ENCODE results near the gene CDK16.
A peak's percentile ranks its signal among the peaks of the same experiment; 100 is the strongest.

CDK16 gene

DNA sequence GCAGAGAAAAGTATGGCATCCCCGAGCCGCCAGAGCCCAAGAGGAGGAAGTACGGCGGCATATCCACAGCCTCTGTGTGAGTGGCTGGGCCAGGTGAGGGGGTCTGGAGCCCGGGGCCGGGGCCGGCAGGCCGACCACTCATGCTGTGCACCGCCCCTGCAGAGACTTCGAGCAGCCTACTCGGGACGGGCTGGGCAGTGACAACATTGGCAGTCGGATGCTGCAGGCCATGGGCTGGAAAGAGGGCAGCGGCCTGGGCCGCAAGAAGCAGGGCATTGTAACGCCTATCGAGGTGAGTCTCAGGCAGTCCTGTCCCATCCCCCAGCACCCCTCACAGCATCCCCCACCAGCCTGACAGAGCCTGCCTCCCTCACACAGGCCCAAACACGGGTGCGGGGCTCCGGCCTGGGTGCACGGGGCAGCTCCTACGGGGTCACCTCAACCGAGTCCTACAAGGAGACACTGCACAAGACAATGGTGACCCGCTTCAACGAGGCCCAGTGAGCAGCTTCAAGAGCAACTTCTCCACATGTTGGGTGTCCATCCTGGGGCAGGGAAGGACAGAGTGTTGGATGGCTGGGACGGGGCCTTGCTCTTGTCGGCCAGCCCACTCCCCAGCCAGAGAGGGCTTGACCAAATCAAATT, 32.3 kb upstream of the CDK16 start:
- no peak overlapping the region for H3K4me3 ChIP-seq (ENCODE audit: low read depth, low read length)
- TF ChIP-seq, protein P1, sequence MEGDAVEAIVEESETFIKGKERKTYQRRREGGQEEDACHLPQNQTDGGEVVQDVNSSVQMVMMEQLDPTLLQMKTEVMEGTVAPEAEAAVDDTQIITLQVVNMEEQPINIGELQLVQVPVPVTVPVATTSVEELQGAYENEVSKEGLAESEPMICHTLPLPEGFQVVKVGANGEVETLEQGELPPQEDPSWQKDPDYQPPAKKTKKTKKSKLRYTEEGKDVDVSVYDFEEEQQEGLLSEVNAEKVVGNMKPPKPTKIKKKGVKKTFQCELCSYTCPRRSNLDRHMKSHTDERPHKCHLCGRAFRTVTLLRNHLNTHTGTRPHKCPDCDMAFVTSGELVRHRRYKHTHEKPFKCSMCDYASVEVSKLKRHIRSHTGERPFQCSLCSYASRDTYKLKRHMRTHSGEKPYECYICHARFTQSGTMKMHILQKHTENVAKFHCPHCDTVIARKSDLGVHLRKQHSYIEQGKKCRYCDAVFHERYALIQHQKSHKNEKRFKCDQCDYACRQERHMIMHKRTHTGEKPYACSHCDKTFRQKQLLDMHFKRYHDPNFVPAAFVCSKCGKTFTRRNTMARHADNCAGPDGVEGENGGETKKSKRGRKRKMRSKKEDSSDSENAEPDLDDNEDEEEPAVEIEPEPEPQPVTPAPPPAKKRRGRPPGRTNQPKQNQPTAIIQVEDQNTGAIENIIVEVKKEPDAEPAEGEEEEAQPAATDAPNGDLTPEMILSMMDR (IDR thresholded peaks at IDR 0.05; ENCODE audit: low read depth, low read length), result no peak

DNA sequence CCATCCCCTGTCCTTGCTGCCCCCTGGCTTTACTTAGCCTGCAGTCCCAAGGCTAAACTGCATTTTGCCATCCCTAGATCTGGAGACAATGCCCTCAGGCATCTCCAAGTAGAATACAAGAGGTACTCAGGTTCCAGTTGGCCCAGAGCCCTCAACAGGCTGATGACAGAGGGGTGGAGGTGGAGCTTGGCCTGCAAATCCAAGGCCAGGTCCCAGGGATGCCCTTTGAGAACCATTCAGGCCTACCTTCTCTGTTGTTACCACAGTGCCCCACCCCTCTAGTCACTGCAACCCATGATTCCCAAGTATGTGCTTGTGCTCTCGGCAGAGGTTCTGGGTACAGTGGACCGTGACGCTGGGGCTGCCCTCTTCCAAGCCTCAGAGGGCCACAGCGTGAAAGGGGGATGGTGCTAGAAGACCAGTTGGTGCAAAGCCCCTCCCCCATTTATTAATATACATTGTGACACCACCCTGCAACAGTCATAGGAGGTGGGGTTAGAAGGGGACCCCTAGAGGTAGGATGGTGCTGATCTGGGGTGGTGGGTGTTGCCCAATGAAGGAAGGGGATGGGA, 31.3 kb upstream of the CDK16 start:
- no peak overlapping the region for H3K4me3 ChIP-seq (ENCODE audit: low read depth, low read length)
- TF ChIP-seq, protein P1 (IDR thresholded peaks at IDR 0.05; ENCODE audit: low read depth, low read length), result no peak

DNA sequence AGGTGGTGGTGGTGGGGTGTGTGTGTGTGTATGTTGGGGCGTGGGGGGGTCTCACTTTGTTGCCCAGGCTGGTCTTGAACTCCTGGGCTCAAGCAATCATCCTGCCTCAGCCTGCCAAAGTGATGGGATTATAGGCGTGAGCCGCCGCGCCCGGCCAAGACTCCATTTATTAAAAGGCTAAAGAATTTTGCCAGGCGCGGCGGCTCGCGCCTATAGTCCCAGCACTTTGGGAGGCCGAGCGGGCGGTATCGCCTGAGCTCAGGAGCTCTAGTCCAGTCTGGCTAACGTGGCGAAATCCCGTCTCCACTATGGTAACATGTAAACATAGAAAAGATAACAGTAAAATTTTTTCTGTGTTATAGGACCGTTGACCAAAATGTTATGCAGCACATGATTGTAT, 28.6 kb upstream of the CDK16 start:
- H3K4me3 ChIP-seq (ENCODE audit: low read depth, low read length), result no peak overlapping the region
- TF ChIP-seq, protein P1 (IDR thresholded peaks at IDR 0.05; ENCODE audit: low read depth, low read length), result no peak

DNA sequence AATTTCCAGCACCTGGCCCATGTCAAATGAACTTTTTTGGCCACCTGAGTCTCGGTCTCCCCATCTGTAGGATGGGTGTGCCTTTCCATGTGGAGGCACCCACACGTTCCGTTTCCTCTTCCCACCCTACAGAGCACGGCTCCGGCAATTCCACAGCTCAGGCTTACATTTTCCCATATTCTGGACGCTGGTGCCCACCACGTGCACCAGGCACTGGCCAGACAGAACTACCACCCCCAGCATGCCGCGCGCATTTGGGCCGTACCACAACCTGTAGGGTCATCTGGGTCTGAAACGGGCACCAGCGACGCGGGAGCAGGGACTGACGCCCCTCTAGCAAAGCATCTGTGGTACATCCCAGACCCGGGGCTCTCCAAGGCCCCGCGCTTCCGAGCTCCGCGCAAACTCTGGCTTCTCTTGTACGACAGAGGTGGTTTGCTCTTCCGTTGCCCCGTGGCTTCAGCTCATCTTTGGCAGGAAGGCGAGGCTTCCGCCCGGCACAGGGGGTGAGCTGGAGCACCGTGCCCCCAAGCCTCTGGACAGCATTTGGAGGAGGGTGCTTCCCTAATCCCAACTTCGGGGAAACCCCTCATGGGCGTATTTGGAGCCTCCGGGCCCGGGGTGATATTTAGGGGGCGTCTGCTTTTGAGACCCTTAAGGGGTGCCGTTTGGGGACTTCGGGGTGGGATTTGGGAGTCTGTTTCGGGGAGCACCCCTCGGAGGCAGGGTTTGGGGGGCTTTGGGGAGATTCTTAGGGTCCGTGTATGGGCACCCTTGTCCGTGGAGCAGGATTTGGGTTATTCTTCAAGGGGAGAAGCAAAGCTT, 27.8 kb upstream of the CDK16 start:
- TF ChIP-seq, protein P1 (IDR thresholded peaks at IDR 0.05; ENCODE audit: low read depth, low read length), result no peak
- H3K4me3 ChIP-seq (ENCODE audit: low read depth, low read length), result peak overlapping the region; percentile 66

DNA sequence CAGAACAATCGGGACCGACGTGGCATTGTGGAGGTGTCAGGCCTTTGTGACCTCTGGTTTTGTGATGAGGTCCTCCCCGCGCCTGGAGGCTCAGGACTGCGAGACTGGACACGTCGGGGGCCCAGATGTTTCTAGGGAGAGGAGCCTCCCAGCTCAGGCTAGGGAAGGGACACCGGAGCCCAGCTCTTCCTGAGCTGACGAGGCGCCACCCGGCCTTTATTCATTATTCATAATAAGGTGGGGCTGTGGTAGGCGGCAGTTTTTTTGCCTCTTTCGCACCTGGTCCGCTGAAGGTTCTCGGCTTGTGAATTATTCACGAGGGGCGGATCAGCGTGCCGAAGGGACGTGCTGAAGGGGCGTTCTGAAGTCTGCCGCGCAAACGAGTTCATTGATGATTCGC, 27.1 kb upstream of the CDK16 start:
- TF ChIP-seq, protein P1 (IDR thresholded peaks at IDR 0.05; ENCODE audit: low read depth, low read length), result no peak
- peak overlapping the region; percentile 66 for H3K4me3 ChIP-seq (ENCODE audit: low read depth, low read length)

DNA sequence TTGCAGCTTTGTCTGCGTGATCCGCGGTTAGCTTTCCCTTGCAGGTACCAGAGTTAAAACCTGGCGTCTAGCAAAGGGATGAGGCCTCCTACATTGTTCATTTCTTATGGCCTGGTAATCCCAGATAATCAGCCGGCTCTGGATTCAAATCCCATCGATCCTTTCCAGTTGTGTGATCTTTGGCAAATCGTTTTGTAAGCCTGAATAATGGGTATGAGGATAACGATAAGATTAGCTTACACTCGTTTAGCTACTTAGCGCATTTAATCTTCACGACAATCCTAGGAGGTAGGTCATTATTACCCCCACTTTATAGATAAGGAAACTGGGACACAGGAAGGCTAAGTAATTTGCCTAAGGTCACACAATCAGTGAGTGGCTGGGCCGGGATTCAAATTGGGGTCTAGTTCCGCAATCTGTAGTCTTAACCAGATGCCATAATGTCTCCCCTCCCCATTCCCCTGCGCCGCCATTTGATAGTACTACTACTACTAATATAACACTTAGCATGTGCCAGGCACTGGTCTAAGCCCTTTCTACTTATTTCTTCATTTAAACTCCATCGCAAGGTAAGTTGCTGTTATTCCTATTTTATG, 26.6 kb upstream of the CDK16 start:
- TF ChIP-seq, protein P1 (IDR thresholded peaks at IDR 0.05; ENCODE audit: low read depth, low read length), result no peak
- H3K4me3 ChIP-seq (ENCODE audit: low read depth, low read length), result peak overlapping the region; percentile 66
